ENCODE data around the gene KDELR1. TPM values are rescaled to one million over a fixed set of nuclear protein-coding genes. Genes with fewer than 3 reads are reported as not detected.

KDELR1 gene
- 79.4 TPM for total RNA-seq
- long read RNA-seq, transcript KDELR1-201 (5 exons, 1,557 nt) = major isoform, 31 of 49 reads
- long read RNA-seq, transcript KDELR1-203 (4 exons, 1,594 nt) = minor isoform, 7 of 49 reads
- long read RNA-seq, partial matches to known transcripts = 10 of 49 reads
- long read RNA-seq, other reads (novel, unspliced or antisense) = 1 of 49 reads

DNA sequence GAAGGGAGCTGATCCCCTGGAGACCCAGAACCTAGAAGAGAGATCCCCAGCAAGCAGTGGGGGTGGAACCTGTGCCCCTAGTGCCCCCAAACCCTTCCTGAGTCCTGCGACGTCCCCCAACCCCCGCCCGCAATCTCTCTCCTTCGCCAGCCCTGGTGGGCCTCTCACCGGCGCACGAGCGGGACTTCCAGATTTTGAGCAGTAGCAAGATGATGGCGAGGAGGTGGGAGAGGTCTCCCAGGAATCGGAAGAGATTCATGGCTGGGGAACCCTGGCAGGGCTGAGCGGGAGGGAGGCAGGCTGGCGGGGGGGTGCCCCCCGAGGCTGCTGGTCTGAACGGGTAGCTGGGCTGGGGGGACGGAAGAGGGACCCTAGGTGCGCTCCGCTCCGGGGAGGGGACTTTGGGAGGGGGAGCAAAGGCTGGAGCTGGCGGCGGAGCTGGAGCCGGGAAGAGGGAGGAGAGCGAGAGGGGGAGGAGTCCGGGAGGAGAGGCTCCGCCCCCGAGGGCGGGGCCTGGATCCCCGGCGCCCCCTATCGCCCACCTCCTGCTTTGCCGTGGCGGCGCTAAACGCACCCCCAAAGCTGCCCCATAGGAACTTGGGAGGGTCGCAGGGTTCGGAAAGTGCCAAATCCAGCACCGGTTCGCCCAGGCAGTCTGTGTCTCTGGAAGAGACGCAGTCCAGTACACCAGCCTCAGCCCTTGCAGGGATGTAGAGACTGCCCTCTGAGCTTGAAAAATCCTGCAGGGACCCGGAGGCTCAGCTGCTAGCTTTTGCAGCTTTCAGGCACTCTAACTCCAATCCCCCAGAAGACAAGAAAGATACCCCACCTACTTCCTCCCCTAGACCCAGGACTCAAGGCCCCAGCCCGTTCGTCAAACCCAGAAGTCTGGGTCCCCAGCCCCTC, at the start of gene KDELR1:
TSS of gene KDELR1 (minus strand) at position 452 of the 906 bp plus-strand sequence. CDS start at position 259, 193 bp downstream.
- DNase-seq (peak; percentile 86), ATAC-seq (peak; percentile 96)
- intact Hi-C loops (cut with micrococcal nuclease) = no loop called here

DNA sequence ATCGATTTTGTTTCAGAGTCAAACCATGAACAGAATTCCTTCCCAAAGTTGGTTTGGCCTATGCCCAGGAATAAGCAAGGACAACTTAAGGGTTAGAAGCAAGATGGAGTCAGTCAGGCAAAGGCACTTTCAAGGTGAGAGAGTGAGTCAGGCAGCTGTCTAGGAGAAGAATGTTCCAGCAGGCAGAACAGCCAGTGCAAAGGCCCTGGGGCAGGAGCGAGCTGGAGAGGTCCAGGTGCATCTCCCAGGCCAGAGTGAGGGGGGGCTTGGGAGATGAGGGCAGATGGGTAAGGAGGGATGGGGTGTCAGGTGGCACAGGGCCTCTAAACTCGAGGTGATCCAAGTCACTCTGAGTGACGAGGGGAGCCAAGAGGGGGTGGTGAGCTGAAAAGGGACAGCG, 45.2 kb upstream of the KDELR1 start:
- no peak for DNase-seq
- intact Hi-C loops (cut with micrococcal nuclease) = no loop called here
- no peak for ATAC-seq

DNA sequence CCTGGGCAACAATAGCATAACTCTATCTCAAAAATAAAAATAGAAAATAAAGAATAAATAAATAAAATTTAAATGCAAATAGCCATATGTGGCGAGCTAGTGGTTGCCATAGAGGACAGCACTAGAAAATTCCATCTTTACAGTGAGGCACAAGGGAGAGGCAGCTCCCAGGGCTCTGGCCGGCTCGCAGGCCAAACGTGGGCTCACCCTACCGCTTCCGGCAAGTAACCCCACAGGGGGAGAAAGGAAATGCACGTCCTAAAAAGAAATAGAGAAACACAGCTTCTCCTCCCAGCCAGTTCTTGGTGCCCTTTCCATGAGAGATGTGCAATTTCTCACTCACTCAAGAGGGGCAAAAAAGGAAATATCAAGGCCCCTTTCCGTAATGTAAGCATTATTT, 42.0 kb upstream of the KDELR1 start:
- ATAC-seq = no peak
- DNase-seq = no peak
- intact Hi-C loops (cut with micrococcal nuclease) = no loop called here

DNA sequence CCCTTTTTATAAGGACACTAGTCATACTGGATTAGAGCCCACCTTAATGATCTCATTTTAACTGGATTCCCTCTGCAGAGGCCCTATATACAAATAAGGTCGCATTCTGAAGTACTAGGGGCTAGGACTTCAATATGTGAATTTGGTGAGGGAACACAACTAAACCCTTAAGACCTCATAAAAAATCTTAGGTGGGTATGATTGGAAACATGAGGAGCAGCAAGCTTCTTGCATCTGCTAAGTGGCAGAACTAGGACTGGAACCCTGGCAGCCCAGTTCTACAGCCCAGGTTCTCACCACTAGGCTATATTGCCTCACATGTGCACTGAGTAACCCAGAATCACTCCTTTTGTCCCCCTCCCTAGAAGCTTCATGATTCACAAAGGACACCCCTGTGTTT, 37.3 kb upstream of the KDELR1 start:
- no peak for ATAC-seq
- DNase-seq = no peak
- intact Hi-C loops (cut with micrococcal nuclease) = no loop called here

DNA sequence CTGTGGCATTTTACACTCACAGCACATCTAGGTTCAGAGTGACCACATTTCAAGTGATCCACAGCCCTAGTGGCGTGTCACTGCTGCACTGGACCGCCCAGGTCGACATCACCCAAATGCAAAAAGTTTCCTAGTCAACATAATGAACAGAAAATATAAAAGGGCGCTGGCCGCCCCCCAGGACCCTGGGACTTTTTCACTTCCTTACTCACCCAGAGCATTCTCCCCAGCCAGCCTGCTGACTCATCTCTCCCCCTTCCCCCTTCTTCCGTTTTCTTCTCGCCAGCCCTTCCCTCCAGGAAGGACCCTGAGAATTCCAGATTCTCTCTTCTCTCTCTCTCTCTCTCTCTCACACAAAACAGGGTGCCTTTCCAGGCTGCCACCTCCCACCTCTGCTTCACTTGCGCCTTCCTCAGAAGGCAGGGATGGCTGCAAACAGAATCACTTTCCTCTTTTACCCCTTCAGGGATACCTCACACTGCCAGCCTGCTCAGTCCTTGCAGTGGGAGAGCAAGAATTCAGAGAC, 33.4 kb upstream of the KDELR1 start:
- intact Hi-C loops (cut with micrococcal nuclease) = no loop called here
- ATAC-seq = peak; percentile 43
- DNase-seq = no peak

GRCh38 chr19:48421548-48421947, 30.2 kb upstream of the KDELR1 start:
- DNase-seq (no peak), ATAC-seq (no peak)
- intact Hi-C loops (cut with micrococcal nuclease) = no loop called here

DNA sequence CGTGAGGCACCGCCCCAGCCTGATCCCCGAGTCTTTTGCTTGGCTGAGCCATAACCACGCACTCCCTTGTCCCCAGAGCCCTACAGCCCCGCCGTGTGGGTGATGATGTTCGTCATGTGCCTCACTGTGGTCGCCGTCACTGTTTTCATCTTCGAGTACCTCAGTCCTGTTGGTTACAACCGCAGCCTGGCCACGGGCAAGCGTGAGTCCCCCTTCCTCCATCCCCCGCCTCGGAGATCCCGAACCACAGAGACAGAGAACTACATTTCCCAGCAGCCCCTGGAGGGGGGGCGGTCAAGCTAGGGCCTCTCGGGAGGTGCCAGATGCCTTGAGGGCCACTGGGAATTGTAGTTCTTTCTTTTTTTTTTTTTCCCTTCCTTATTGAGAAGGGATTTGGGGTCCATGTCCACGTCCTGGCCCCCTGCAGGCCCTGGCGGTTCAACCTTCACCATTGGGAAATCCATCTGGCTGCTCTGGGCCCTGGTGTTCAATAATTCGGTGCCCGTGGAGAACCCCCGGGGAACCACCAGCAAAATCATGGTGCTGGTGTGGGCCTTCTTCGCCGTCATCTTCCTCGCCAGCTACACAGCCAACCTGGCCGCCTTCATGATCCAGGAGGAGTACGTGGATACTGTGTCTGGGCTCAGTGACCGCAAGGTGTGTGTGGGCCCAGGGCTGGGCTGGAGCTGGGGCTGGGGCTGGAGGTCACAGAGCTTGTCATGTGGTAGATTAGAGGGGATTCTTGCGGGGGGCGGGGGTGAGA, 28.0 kb upstream of the KDELR1 start:
- ATAC-seq (peak; percentile 30), DNase-seq (peak; percentile 52)
- intact Hi-C loops (cut with micrococcal nuclease) = no loop called here

- no peak for ATAC-seq
- intact Hi-C loops (cut with micrococcal nuclease) = no loop called here
- no peak for DNase-seq
Observed at GRCh38 chr19:48418317-48419064, 27.1 kb upstream of the KDELR1 start.

DNA sequence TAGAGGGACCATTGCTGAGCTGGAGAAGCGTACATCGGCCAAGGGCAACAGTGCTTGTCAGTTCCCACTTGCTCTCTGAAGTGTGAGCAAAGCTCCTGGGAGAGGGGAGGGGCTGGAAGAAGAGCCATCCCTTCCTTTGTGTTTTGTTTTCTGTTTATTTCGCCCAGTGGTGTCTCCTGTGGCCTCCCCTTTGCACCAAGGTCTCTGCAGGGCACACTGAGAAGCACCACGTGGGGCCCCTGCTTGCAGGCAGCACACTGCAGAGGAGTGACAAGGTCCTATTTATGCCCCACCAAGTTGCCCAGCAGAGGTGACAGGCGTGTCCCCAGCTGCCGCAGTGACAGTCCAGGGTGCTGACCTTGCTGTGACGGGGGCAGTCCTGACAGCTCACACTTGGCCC, 26.1 kb upstream of the KDELR1 start:
- ATAC-seq (peak; percentile 75), DNase-seq (peak; percentile 38)
- intact Hi-C loops (cut with micrococcal nuclease) = no loop called here

DNA sequence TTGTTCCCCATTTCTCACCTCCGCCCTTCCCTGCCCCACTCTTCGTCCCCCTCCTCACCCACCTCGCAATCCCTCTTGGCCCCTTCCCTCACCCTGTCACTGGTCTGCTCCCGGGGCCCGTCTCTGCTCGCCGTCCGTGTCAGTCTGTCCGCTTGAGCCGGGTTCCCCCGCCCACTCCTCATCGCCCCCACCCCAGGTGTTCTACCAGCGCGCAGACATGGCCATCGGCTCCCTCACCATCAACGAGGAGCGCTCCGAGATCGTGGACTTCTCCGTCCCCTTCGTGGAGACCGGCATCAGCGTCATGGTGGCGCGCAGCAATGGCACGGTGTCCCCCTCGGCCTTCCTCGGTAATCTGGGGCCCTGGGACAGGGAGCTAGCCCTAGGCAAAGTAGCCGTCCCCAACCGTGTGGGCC, 24.5 kb upstream of the KDELR1 start:
- ATAC-seq = no peak
- peak; percentile 39 for DNase-seq

GRCh38 chr19:48415395-48415794, 24.0 kb upstream of the KDELR1 start:
- intact Hi-C loops (cut with micrococcal nuclease) = no loop called here
- ATAC-seq = peak; percentile 86

More for the DNA sequence above, 24.5 kb upstream of the KDELR1 start:
- intact Hi-C loops (cut with micrococcal nuclease) = no loop called here

GRCh38 chr19:48413879-48414587, 22.7 kb upstream of the KDELR1 start:
- DNase-seq (no peak), ATAC-seq (no peak)
- intact Hi-C loops (cut with micrococcal nuclease) = no loop called here

More at GRCh38 chr19:48415395-48415794, 24.0 kb upstream of the KDELR1 start:
- peak; percentile 82 for DNase-seq

- DNase-seq = no peak
- intact Hi-C loops (cut with micrococcal nuclease) = no loop called here
- no peak for ATAC-seq
Observed at GRCh38 chr19:48405850-48406249, 14.5 kb upstream of the KDELR1 start.

GRCh38 chr19:48405010-48405659, 13.8 kb upstream of the KDELR1 start:
- no peak for ATAC-seq
- intact Hi-C loops (cut with micrococcal nuclease) = no loop called here
- no peak for DNase-seq

GRCh38 chr19:48403606-48404005, 12.3 kb upstream of the KDELR1 start:
- peak; percentile 52 for ATAC-seq
- no peak for DNase-seq
- intact Hi-C loops (cut with micrococcal nuclease) = no loop called here

DNA sequence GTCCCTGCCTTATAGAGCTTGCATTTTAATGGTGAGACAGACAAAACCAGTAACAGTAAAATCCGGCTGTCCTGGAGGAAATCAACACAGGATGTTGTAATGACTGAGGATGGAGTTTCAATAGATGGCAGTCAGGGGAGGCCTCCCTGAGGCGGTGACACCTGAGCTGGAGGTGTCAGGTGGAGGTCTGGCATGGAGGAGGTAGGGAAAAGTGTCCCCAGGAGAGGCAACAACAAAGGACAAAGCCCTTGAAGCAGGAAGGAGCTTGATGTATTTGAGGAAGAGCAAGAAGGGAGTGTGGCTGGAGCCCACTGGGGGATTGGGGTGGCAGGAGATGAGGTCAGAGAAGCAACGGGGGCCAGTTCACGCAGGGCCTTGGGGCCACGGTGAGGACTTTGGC, 9.9 kb upstream of the KDELR1 start:
- ATAC-seq (no peak), DNase-seq (no peak)
- intact Hi-C loops (cut with micrococcal nuclease) = no loop called here

DNA sequence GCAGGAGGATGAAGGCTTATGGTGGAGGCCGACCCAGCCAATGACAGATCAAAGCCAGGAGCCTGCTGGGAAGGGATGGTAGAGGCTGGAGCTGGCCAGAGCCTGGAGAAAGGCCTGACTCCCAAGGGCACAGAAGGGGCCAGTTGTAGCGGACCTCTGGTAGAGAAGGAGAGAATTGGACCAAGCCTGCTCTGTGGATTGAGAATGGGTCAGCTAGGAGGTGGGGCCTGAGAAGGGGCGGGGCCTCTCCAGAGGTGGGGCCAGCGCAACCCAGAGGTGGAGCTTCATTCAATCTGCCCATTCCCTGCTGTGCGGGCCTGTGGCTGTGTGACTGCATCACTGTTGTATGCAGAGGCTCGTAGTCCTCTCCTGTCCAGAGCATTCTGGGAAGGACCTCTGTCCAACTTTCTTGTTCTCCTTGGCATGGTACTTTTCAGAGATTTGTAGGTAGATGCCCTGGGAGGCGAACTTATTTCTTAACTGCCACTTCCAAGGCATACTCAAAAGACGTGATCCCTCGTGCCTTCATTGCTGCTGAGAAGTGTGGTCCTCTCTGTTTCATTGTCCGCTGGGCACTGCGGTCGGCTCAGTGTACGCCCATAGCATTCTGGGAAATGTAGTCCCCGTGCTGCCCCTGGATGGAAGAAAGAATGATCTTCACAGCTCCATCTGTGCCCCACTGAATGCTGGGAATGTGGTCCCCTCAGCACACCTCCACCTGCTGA, 8.8 kb upstream of the KDELR1 start:
- intact Hi-C loops (cut with micrococcal nuclease) = no loop called here
- DNase-seq = peak; percentile 70

More for the DNA sequence above, 8.8 kb upstream of the KDELR1 start:
- peak; percentile 73 for ATAC-seq
